Gastrocnemius medialis (tissue), 4 donors: ENCODE results near the gene MARVELD1.

Source experiments
- POLR2A ChIP-seq, 2 donors: fragments of 450-650 bp; IDR thresholded peaks; one replicate each; pipeline ENCODE4 v1.6.1; 2017; ENCODE audit warnings: antibody characterized with exemption in 2 of 2, mild to moderate bottlenecking in 2 of 2, moderate library complexity in 2 of 2
- TF ChIP-seq, protein P1 (sequence below), 5 experiments: fragments of 450-650 bp in 3 of 5; fragments of 200-600 bp in 2 of 5; sonication (generic) in 2 of 5; IDR thresholded peaks in 4 of 5; conservative IDR thresholded peaks in 1 of 5; 1 replicate in 4 of 5; 2 replicates in 1 of 5; pipeline ENCODE4 v1.5.1; 2016 to 2019; ENCODE audit warnings: antibody characterized with exemption in 5 of 5, mild to moderate bottlenecking in 3 of 5, moderate library complexity in 3 of 5

GRCh38 chr10:97708167-97708566 lies 5.4 kb upstream of the MARVELD1 start:
- TF ChIP-seq, protein P1, sequence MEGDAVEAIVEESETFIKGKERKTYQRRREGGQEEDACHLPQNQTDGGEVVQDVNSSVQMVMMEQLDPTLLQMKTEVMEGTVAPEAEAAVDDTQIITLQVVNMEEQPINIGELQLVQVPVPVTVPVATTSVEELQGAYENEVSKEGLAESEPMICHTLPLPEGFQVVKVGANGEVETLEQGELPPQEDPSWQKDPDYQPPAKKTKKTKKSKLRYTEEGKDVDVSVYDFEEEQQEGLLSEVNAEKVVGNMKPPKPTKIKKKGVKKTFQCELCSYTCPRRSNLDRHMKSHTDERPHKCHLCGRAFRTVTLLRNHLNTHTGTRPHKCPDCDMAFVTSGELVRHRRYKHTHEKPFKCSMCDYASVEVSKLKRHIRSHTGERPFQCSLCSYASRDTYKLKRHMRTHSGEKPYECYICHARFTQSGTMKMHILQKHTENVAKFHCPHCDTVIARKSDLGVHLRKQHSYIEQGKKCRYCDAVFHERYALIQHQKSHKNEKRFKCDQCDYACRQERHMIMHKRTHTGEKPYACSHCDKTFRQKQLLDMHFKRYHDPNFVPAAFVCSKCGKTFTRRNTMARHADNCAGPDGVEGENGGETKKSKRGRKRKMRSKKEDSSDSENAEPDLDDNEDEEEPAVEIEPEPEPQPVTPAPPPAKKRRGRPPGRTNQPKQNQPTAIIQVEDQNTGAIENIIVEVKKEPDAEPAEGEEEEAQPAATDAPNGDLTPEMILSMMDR (IDR thresholded peaks at IDR 0.05 in 4 of 5, conservative IDR thresholded peaks at IDR 0.05 in 1 of 5): no peak
- no peak for TF ChIP-seq POLR2A (IDR thresholded peaks at IDR 0.05)
